ENCODE results near the gene FAM13A. TPM values are rescaled to one million over a fixed set of nuclear protein-coding genes. Genes with fewer than 3 reads are reported as not detected.

FAM13A gene
- total and polyA plus RNA-seq, 10 of the 15 experiments (the other 5 are each of a cell fraction or from before 2014, with no cell fraction given): 0.05 to 1.8 (median 0.27) TPM; not detected in 1

- TF ChIP-seq, protein P1, sequence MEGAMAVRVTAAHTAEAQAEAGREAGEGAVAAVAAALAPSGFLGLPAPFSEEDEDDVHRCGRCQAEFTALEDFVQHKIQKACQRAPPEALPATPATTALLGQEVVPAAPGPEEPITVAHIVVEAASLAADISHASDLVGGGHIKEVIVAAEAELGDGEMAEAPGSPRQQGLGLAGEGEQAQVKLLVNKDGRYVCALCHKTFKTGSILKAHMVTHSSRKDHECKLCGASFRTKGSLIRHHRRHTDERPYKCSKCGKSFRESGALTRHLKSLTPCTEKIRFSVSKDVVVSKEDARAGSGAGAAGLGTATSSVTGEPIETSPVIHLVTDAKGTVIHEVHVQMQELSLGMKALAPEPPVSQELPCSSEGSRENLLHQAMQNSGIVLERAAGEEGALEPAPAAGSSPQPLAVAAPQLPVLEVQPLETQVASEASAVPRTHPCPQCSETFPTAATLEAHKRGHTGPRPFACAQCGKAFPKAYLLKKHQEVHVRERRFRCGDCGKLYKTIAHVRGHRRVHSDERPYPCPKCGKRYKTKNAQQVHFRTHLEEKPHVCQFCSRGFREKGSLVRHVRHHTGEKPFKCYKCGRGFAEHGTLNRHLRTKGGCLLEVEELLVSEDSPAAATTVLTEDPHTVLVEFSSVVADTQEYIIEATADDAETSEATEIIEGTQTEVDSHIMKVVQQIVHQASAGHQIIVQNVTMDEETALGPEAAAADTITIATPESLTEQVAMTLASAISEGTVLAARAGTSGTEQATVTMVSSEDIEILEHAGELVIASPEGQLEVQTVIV (IDR thresholded peaks at IDR 0.05; ENCODE audit: borderline replicate concordance, partially characterized antibody): no peak
Observed at GRCh38 chr4:88690355-88690754, 366.6 kb downstream of the FAM13A start (continued).

- ATAC-seq (no peak), FAIRE-seq (no peak), DNase-seq (ENCODE audit: low read depth, low spot score) (no peak)
- SMC1A ChIA-PET (ENCODE audit: uncharacterized antibody, unreplicated experiment): no interaction called here
- Histone ChIP-seq H4K20me1 (ENCODE audit: control insufficient read depth, insufficient read depth) (no peaks in the 10 kb centered on the region), H3K4me2 (ENCODE audit: control insufficient read depth, insufficient read depth) (no peak overlapping the region), H3K36me3 (ENCODE audit: control insufficient read depth in 2 of 2, insufficient read depth in 2 of 2, low read length in 1 of 2) (no peaks in the 10 kb centered on the region; a peak in 1 of 4 replicates), H3K79me2 (ENCODE audit: control insufficient read depth, insufficient read depth, low read length) (no peaks in the 10 kb centered on the region), H3K9me3 (replicated peaks; ENCODE audit: control insufficient read depth, insufficient read depth, low read length) (no peaks in the 10 kb centered on the region), H3K4me3 (no peak overlapping the region), H3K27ac (ENCODE audit: control insufficient read depth, insufficient read depth) (no peak overlapping the region), H3K4me1 (ENCODE audit: control insufficient read depth, insufficient read depth, low read length) (no peaks in the 10 kb centered on the region), H3K9ac (ENCODE audit: control insufficient read depth, insufficient read depth, low read length) (no peak overlapping the region), H3K27me3 (replicated peaks in 1 of 2; ENCODE audit: control insufficient read depth in 2 of 2, insufficient read depth in 2 of 2, low read length in 1 of 2) (no peaks in the 10 kb centered on the region), H2AFZ (ENCODE audit: control insufficient read depth, low read depth, low read length) (no peak overlapping the region)
- WGBS (ENCODE audit: insufficient coverage, insufficient replicate concordance, low lambda C conversion rate, missing lambda C conversion rate): 81% methylated on average over 5 of the region's 5 CpGs
- no TSS peak for BruUV-seq (replicated peaks)
- POLR2A ChIA-PET: no interaction called here
- in situ Hi-C loops (cut with MboI) (no loop called here), intact Hi-C loops (cut with micrococcal nuclease; ENCODE audit: unreplicated experiment) (no loop called here)
- CTCF ChIA-PET: interaction anchor here (1.3 kb wide), 1 partner anchor 9 kb away, joined by 4 read pairs; no protein-coding TSS in a partner anchor
- RAD21 ChIA-PET (ENCODE audit: unreplicated experiment): no interaction called here
- TF ChIP-seq TBL1XR1 (IDR thresholded peaks at IDR 0.05; ENCODE audit: low read depth, low read length) (no peak), GATAD2B (conservative IDR thresholded peaks at IDR 0.05; ENCODE audit: low read depth) (no peak), ZNF592 (IDR thresholded peaks at IDR 0.05) (no peak), HSF1 (IDR thresholded peaks at IDR 0.05; ENCODE audit: low read depth, low read length) (no peak), CHD2 (IDR thresholded peaks at IDR 0.05; ENCODE audit: borderline replicate concordance, low read depth, low read length) (no peak), RELA (IDR thresholded peaks at IDR 0.05; ENCODE audit: borderline replicate concordance, partially characterized antibody) (no peak), YY1 (IDR thresholded peaks at IDR 0.05; ENCODE audit: low read depth, low read length) (no peak), ZBED1 (IDR thresholded peaks at IDR 0.05; ENCODE audit: borderline replicate concordance) (no peak), PML (IDR thresholded peaks at IDR 0.05; ENCODE audit: low read length) (no peak)
- TF ChIP-seq, protein P1 (IDR thresholded peaks at IDR 0.05; ENCODE audit: borderline replicate concordance, partially characterized antibody): no peak
Observed at GRCh38 chr4:88681209-88681608, 375.8 kb downstream of the FAM13A start.

Measured in GM12878 (cell line).